VCaP (cell line): ENCODE results near the gene CIB4.

Source experiments
- H3K27ac ChIP-seq: fragments of 450-650 bp; 2 replicates; pipeline ENCODE4 v1.5.1; 2017
- TF ChIP-seq, protein P1 (sequence below): fragments of 450-650 bp; conservative IDR thresholded peaks from 2 replicates; pipeline ENCODE4 v1.5.1; 2017; ENCODE audit warnings: mild to moderate bottlenecking, moderate library complexity

Gene CIB4

GRCh38 chr2:26632624-26633185, 8.5 kb downstream of the CIB4 start:
- no peak overlapping the region for H3K27ac ChIP-seq
- TF ChIP-seq, protein P1, sequence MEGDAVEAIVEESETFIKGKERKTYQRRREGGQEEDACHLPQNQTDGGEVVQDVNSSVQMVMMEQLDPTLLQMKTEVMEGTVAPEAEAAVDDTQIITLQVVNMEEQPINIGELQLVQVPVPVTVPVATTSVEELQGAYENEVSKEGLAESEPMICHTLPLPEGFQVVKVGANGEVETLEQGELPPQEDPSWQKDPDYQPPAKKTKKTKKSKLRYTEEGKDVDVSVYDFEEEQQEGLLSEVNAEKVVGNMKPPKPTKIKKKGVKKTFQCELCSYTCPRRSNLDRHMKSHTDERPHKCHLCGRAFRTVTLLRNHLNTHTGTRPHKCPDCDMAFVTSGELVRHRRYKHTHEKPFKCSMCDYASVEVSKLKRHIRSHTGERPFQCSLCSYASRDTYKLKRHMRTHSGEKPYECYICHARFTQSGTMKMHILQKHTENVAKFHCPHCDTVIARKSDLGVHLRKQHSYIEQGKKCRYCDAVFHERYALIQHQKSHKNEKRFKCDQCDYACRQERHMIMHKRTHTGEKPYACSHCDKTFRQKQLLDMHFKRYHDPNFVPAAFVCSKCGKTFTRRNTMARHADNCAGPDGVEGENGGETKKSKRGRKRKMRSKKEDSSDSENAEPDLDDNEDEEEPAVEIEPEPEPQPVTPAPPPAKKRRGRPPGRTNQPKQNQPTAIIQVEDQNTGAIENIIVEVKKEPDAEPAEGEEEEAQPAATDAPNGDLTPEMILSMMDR, result no peak

- H3K27ac ChIP-seq, result no peak overlapping the region
- TF ChIP-seq, protein P1, result no peak
These were observed 9.6 kb downstream of the CIB4 start for GRCh38 chr2:26631401-26632170.

DNA sequence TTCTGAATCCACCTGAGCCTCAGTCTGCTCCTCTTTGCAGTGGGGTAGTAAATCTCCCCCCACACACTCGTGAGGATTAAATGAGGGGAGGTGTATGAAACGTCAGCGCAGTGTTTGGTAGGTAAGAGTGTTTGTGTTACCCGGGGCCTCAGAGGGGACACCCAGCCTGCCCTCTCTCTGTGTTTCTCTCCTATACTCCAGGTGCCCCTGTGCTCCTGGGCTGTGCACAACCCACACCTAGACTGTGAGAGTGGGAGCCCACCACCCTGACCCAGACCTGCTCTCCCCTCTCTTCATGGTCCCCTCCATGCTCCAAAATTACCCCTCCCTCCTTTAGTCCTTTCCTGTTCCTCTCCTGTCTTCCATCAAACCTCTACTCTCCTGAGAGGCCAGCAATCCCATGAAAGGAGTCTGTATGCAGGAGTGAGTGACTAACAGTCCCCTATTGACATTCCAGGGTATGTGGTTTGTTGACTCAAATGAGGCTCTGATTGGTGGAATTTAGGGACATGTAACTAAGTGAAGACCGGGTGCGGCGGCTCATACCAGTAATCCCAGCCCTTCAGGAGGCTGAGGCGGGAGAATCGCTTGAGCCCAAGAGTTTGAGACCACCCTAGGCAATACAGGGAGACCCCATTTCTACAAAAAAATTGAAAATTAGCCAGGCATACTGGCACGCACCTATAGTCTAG, 10.4 kb downstream of the CIB4 start:
- no peak overlapping the region for H3K27ac ChIP-seq
- TF ChIP-seq, protein P1, result no peak

- TF ChIP-seq, protein P1, result no peak
- H3K27ac ChIP-seq, result no peak overlapping the region
These were observed 10.9 kb downstream of the CIB4 start for GRCh38 chr2:26630235-26630634.

DNA sequence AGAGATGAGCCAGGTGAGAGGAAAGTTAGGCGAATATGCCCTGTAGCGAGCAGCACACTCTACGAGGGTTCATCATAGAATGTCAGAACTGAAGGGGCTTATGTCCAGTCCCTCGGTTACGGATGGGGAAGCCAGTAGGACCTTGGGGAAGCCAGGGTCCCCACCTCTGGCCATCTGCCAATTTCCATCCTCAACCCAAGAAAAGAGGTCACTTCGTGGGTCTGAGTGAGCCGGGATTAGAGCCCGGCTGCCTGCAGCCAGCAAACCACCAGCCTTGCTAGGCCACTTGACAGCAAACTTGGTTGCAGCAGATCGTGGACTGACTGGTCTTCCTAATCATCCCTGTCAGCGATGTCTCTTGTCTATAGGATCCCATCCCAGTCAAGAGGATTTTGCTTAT, 11.4 kb downstream of the CIB4 start:
- TF ChIP-seq, protein P1, result no peak
- H3K27ac ChIP-seq, result no peak overlapping the region

GRCh38 chr2:26629346-26629630, 11.9 kb downstream of the CIB4 start:
- TF ChIP-seq, protein P1, result no peak
- no peak overlapping the region for H3K27ac ChIP-seq

- no peak overlapping the region for H3K27ac ChIP-seq
- TF ChIP-seq, protein P1, result no peak
These were observed 12.4 kb downstream of the CIB4 start for GRCh38 chr2:26628561-26629345.
